GM18868 (cell line): Measurements from ENCODE around the gene RPP14.
A peak's percentile ranks its signal among the peaks of the same experiment; 100 is the strongest.

Experiments
- ATAC-seq: cut with Tn5 transposase; IDR thresholded peaks from one replicate; pipeline ENCODE4 v1.9.1; 2021; ENCODE audit warnings: mild to moderate bottlenecking, moderate library complexity; ENCODE audit not compliant: unreplicated experiment

The RPP14 gene

GRCh38 chr3:58355179-58355578 is 49.1 kb downstream of the RPP14 start:
- peak; percentile 59 for ATAC-seq

GRCh38 chr3:58356054-58356453 is 50.0 kb downstream of the RPP14 start:
- no peak for ATAC-seq

- ATAC-seq, result no peak
Observed at GRCh38 chr3:58357402-58357801, 51.4 kb downstream of the RPP14 start.

GRCh38 chr3:58358092-58358491 is 52.0 kb downstream of the RPP14 start:
- no peak for ATAC-seq

GRCh38 chr3:58358808-58359207 is 52.8 kb downstream of the RPP14 start:
- ATAC-seq, result no peak

GRCh38 chr3:58359621-58360020 is 53.6 kb downstream of the RPP14 start:
- ATAC-seq, result no peak

GRCh38 chr3:58361866-58362265 is 55.8 kb downstream of the RPP14 start:
- no peak for ATAC-seq

- no peak for ATAC-seq
Observed at GRCh38 chr3:58366699-58367098, 60.7 kb downstream of the RPP14 start.

GRCh38 chr3:58369038-58369437 is 63.0 kb downstream of the RPP14 start:
- ATAC-seq, result no peak
